ENCODE data around the gene ZPLD1. TPM values are rescaled to one million over a fixed set of nuclear protein-coding genes. Genes with fewer than 3 reads are reported as not detected.

The ZPLD1 gene
- total RNA-seq, 2 experiments from 2014 or later = not detected

DNA sequence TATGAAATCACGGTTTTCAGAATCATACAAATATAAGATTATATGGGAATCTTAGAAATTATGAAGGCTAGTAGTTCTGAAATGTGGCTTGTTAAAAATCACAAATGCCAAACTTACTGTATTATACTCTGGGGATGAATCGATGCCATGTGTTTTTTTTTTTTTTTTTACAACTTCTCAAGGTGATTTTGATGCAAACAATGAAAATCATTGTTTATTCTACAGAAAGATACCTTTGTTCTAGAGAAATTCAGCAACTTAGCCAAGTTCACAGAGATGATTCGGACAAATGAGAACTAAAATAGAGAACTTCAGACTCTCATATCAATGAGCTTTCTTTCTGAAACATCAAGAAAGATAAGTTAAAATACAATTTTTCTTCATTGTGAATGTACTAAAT lies 92.0 kb downstream of the ZPLD1 start:
- CTCF ChIA-PET (ENCODE audit: unreplicated experiment) = interaction anchor here (1.4 kb wide), 1 partner anchor 298 kb away, joined by 4 read pairs; no protein-coding TSS in a partner anchor
- no TSS peak for BruUV-seq (replicated peaks)
- no peak for DNase-seq (ENCODE audit: low spot score)

DNA sequence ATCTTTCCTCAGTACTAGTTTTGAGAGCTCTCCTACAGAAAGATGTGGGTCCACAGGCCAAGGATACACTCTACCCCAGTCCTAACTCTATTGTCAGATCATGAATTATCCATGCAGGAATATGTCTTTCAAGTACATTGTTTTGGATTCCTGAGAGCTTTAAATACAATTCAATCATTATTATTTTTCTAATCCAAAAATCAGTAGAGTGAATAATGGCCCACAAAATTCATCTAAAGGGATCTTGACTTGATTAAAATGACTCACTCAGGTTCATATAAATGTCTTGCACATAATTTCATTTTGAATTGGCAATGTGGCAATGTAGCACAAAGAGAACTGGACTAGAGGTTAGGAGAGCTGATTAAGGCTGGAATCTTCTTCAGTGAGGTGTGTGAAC lies 93.9 kb downstream of the ZPLD1 start:
- Histone ChIP-seq H3K79me2 (ENCODE audit: insufficient read depth, low read depth, low read length) (no peaks in the 10 kb centered on the region), H3K9me3 (ENCODE audit: low read length) (no peaks in the 10 kb centered on the region), H3K36me3 (ENCODE audit: insufficient read depth, low read length) (no peaks in the 10 kb centered on the region), H2AFZ (ENCODE audit: low read length) (no peak overlapping the region), H3K9me2 (ENCODE audit: insufficient read depth, low read length) (no peaks in the 10 kb centered on the region), H3K4me3 (ENCODE audit: low read depth, low read length, poor library complexity, severe bottlenecking) (no peak overlapping the region), H3K4me2 (ENCODE audit: low read length) (no peak overlapping the region), H3K27ac (ENCODE audit: low read depth, low read length, poor library complexity, severe bottlenecking) (no peak overlapping the region), H4K20me1 (ENCODE audit: insufficient read depth, low read length) (no peaks in the 10 kb centered on the region), H3K4me1 (ENCODE audit: insufficient read depth, low read length, poor library complexity, severe bottlenecking) (peaks cover under 1% of the 10 kb centered on the region)
- intact Hi-C loops (cut with micrococcal nuclease; ENCODE audit: unreplicated experiment) = no loop called here
- POLR2A ChIA-PET = interaction anchor here (0.7 to 1.1 kb wide), 3 partner anchors 15 to 299 kb away, joined by 3 read pairs; no protein-coding TSS in a partner anchor
- CTCF ChIA-PET (ENCODE audit: unreplicated experiment) = no interaction called here
- no TSS peak for BruUV-seq (replicated peaks)
- DNase-seq (ENCODE audit: low spot score) = no peak
- TF ChIP-seq, protein P1, sequence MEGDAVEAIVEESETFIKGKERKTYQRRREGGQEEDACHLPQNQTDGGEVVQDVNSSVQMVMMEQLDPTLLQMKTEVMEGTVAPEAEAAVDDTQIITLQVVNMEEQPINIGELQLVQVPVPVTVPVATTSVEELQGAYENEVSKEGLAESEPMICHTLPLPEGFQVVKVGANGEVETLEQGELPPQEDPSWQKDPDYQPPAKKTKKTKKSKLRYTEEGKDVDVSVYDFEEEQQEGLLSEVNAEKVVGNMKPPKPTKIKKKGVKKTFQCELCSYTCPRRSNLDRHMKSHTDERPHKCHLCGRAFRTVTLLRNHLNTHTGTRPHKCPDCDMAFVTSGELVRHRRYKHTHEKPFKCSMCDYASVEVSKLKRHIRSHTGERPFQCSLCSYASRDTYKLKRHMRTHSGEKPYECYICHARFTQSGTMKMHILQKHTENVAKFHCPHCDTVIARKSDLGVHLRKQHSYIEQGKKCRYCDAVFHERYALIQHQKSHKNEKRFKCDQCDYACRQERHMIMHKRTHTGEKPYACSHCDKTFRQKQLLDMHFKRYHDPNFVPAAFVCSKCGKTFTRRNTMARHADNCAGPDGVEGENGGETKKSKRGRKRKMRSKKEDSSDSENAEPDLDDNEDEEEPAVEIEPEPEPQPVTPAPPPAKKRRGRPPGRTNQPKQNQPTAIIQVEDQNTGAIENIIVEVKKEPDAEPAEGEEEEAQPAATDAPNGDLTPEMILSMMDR (conservative IDR thresholded peaks at IDR 0.05; ENCODE audit: low read length) = no peak
- no peak for TF ChIP-seq EZH2phosphoT487 (IDR thresholded peaks at IDR 0.05; ENCODE audit: borderline replicate concordance, low read depth, low read length)

More for the DNA sequence above, 92.0 kb downstream of the ZPLD1 start:
- intact Hi-C loops (cut with micrococcal nuclease; ENCODE audit: unreplicated experiment) = no loop called here
- Histone ChIP-seq H3K9me3 (ENCODE audit: low read length) (no peaks in the 10 kb centered on the region), H3K36me3 (ENCODE audit: insufficient read depth, low read length) (no peaks in the 10 kb centered on the region), H4K20me1 (ENCODE audit: insufficient read depth, low read length) (no peaks in the 10 kb centered on the region), H3K4me3 (ENCODE audit: low read depth, low read length, poor library complexity, severe bottlenecking) (no peak overlapping the region), H3K27ac (ENCODE audit: low read depth, low read length, poor library complexity, severe bottlenecking) (no peak overlapping the region), H3K79me2 (ENCODE audit: insufficient read depth, low read depth, low read length) (no peaks in the 10 kb centered on the region), H3K4me1 (ENCODE audit: insufficient read depth, low read length, poor library complexity, severe bottlenecking) (no peaks in the 10 kb centered on the region), H2AFZ (ENCODE audit: low read length) (no peak overlapping the region), H3K9me2 (ENCODE audit: insufficient read depth, low read length) (no peaks in the 10 kb centered on the region), H3K4me2 (ENCODE audit: low read length) (no peak overlapping the region)
- POLR2A ChIA-PET = interaction anchor here (0.7 to 1.6 kb wide), 3 partner anchors 24 to 297 kb away, joined by 4 to 8 read pairs (median 5); no protein-coding TSS in a partner anchor
- no peak for TF ChIP-seq EZH2phosphoT487 (IDR thresholded peaks at IDR 0.05; ENCODE audit: borderline replicate concordance, low read depth, low read length)

All from OCI-LY7 (cell line).